Upper lobe of right lung (tissue), 1 donor: Measurements from ENCODE around the gene CGGBP1. TPM values are rescaled to one million over a fixed set of nuclear protein-coding genes. Genes with fewer than 3 reads are reported as not detected.
A peak's percentile ranks its signal among the peaks of the same experiment; 100 is the strongest.
"Not testable (repeated sequence)": the region's sequence is repeated elsewhere in the genome, so short reads cannot be mapped to it uniquely, and the experiment has no call there.

ENCODE experiments used
- ATAC-seq: fragments of 200-7000 bp; cut with Tn5 transposase; one replicate; pipeline ENCODE4 v1.9.1; 2020; ENCODE audit warnings: mild to moderate bottlenecking, moderate library complexity
- DNase-seq: peaks from one replicate; pipeline ENCODE4 v3.0.0-alpha.2; 2020
- H3K27ac ChIP-seq: fragments of 200-600 bp; one replicate; pipeline ENCODE4 v1.8.0; 2022
- H3K27me3 ChIP-seq: fragments of 200-600 bp; one replicate; pipeline ENCODE4 v1.8.0; 2022; ENCODE audit warnings: mild to moderate bottlenecking
- H3K36me3 ChIP-seq: fragments of 200-600 bp; one replicate; pipeline ENCODE4 v1.8.0; 2022
- H3K4me1 ChIP-seq: fragments of 200-600 bp; one replicate; pipeline ENCODE4 v1.8.0; 2022
- H3K4me3 ChIP-seq: fragments of 200-600 bp; one replicate; pipeline ENCODE4 v1.8.0; 2022; ENCODE audit warnings: mild to moderate bottlenecking
- H3K9me3 ChIP-seq: fragments of 200-600 bp; one replicate; pipeline ENCODE4 v1.8.0; 2022
- intact Hi-C: fragments of 100-400 bp; cut with DNase I; formaldehyde crosslinking; loops from one replicate; pipeline ENCODE4 v1.11.0; 2022
- total RNA-seq: library from RNA; stranded (reverse); fragmentation: NEBNext Ultra II Directional; extraction: Animal tissue kit (Norgen Biotek cat#: 25700); gene quantifications from one replicate; pipeline ENCODE4 v1.2.1, GENCODE V29; 2021
- TF ChIP-seq, protein P1 (sequence below): fragments of 200-600 bp; IDR thresholded peaks from one replicate; pipeline ENCODE4 v1.8.0; 2022; ENCODE audit warnings: antibody characterized with exemption
- donor health status: DM: no; HTN: yes; CAD: no; lungs with severe emphysema.

The CGGBP1 gene
- total RNA-seq, 1 donor from 2014 or later: 79.2 TPM

- H3K36me3 ChIP-seq: no peaks in the 10 kb centered on the region
- no peaks in the 10 kb centered on the region for H3K27me3 ChIP-seq
- intact Hi-C loops: no loop called here
- H3K27ac ChIP-seq: no peak overlapping the region
- H3K4me1 ChIP-seq: peaks cover 16% of the 10 kb centered on the region
- DNase-seq: no peak
- ATAC-seq: no peak
- TF ChIP-seq, protein P1, sequence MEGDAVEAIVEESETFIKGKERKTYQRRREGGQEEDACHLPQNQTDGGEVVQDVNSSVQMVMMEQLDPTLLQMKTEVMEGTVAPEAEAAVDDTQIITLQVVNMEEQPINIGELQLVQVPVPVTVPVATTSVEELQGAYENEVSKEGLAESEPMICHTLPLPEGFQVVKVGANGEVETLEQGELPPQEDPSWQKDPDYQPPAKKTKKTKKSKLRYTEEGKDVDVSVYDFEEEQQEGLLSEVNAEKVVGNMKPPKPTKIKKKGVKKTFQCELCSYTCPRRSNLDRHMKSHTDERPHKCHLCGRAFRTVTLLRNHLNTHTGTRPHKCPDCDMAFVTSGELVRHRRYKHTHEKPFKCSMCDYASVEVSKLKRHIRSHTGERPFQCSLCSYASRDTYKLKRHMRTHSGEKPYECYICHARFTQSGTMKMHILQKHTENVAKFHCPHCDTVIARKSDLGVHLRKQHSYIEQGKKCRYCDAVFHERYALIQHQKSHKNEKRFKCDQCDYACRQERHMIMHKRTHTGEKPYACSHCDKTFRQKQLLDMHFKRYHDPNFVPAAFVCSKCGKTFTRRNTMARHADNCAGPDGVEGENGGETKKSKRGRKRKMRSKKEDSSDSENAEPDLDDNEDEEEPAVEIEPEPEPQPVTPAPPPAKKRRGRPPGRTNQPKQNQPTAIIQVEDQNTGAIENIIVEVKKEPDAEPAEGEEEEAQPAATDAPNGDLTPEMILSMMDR: no peak
- no peaks in the 10 kb centered on the region for H3K9me3 ChIP-seq
- H3K4me3 ChIP-seq: peak overlapping the region; percentile 14
Observed at GRCh38 chr3:88030210-88030609, 28.6 kb downstream of the CGGBP1 start.

- TF ChIP-seq, protein P1: no peak
- Histone ChIP-seq H3K9me3 (no peaks in the 10 kb centered on the region), H3K27ac (no peak overlapping the region), H3K4me3 (no peak overlapping the region), H3K36me3 (no peaks in the 10 kb centered on the region), H3K27me3 (no peaks in the 10 kb centered on the region), H3K4me1 (peaks cover 16% of the 10 kb centered on the region)
- no peak for ATAC-seq
- intact Hi-C loops: no loop called here
- DNase-seq: no peak
Observed at GRCh38 chr3:88028876-88029275, 29.9 kb downstream of the CGGBP1 start.

- TF ChIP-seq, protein P1: no peak
- ATAC-seq: no peak
- intact Hi-C loops: no loop called here
Observed at GRCh38 chr3:88025001-88025552, 33.7 kb downstream of the CGGBP1 start.

GRCh38 chr3:88019024-88019423 lies 39.8 kb downstream of the CGGBP1 start:
- Histone ChIP-seq H3K9me3 (no peaks in the 10 kb centered on the region), H3K36me3 (no peaks in the 10 kb centered on the region), H3K27ac (no peak overlapping the region), H3K27me3 (no peaks in the 10 kb centered on the region), H3K4me1 (no peaks in the 10 kb centered on the region), H3K4me3 (no peak overlapping the region)
- DNase-seq (no peak), ATAC-seq (no peak)
- intact Hi-C loops: no loop called here
- TF ChIP-seq, protein P1: no peak

More at GRCh38 chr3:88025001-88025552, 33.7 kb downstream of the CGGBP1 start:
- H3K4me3 ChIP-seq: no peak overlapping the region
- no peaks in the 10 kb centered on the region for H3K9me3 ChIP-seq
- H3K4me1 ChIP-seq: no peaks in the 10 kb centered on the region
- no peaks in the 10 kb centered on the region for H3K27me3 ChIP-seq
- H3K27ac ChIP-seq: no peak overlapping the region
- DNase-seq: no peak
- H3K36me3 ChIP-seq: no peaks in the 10 kb centered on the region

GRCh38 chr3:88015656-88016055 lies 43.1 kb downstream of the CGGBP1 start:
- H3K4me3 ChIP-seq, H3K36me3 ChIP-seq, H3K27ac ChIP-seq, intact Hi-C loops, DNase-seq, ATAC-seq, H3K4me1 ChIP-seq, H3K27me3 ChIP-seq, H3K9me3 ChIP-seq: not testable (repeated sequence)

DNA sequence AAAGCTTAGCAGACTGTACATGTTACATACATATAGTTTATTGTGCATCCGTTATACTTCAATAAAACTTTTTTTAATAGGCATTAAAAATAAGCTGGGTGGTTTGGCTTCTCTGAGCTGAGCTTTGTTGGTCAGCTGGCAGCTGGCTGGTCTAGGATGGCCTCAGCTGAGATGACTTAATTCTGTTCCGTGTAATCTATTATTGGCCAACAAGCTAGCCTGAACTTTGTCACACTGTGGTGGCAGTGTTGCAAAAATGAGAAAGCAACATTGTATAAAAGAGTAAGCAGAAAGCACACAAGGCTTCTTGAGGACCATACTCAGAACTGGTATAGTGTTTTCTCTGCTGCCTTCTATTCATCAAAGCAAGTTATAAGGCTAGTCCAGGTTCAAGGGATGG lies 45.2 kb downstream of the CGGBP1 start:
- ATAC-seq (peak; percentile 83), DNase-seq (no peak)
- intact Hi-C loops: no loop called here
- H3K36me3 ChIP-seq: no peaks in the 10 kb centered on the region
- H3K4me1 ChIP-seq: no peaks in the 10 kb centered on the region
- H3K27ac ChIP-seq: no peak overlapping the region
- no peaks in the 10 kb centered on the region for H3K27me3 ChIP-seq
- H3K4me3 ChIP-seq: no peak overlapping the region
- no peaks in the 10 kb centered on the region for H3K9me3 ChIP-seq
- TF ChIP-seq, protein P1: no peak
